H9 (cell line): ENCODE data around the gene ACTN1. TPM values are rescaled to one million over a fixed set of nuclear protein-coding genes. Genes with fewer than 3 reads are reported as not detected.

ENCODE experiments used
- DNase-seq: peaks from one replicate; pipeline ENCODE4 v3.0.0-alpha.2; 2017
- H2AFZ ChIP-seq: one replicate; pipeline ENCODE4 v1.6.1; 2013; ENCODE audit warnings: mild to moderate bottlenecking, low read length, control low read depth, moderate library complexity
- H2AK5ac ChIP-seq: 2 replicates; pipeline ENCODE4 v1.6.1; 2013; ENCODE audit warnings: low read length, control low read depth, mixed read lengths; ENCODE audit not compliant: insufficient read length
- H2BK120ac ChIP-seq: one replicate; pipeline ENCODE4 v1.6.1; 2013; ENCODE audit warnings: low read depth, mild to moderate bottlenecking, low read length, control low read depth, inconsistent platforms; ENCODE audit not compliant: poor library complexity, severe bottlenecking
- H2BK12ac ChIP-seq: 2 replicates; pipeline ENCODE4 v1.6.1; 2013; ENCODE audit warnings: low read length, control low read depth, mixed read lengths, low read depth; ENCODE audit not compliant: insufficient read length
- H2BK15ac ChIP-seq: 2 replicates; pipeline ENCODE4 v1.6.1; 2013; ENCODE audit warnings: low read depth, low read length, control low read depth
- H2BK20ac ChIP-seq: one replicate; pipeline ENCODE4 v1.6.1; 2013; ENCODE audit warnings: low read depth, mild to moderate bottlenecking, low read length, control low read depth, inconsistent platforms; ENCODE audit not compliant: poor library complexity, severe bottlenecking
- H2BK5ac ChIP-seq: 2 replicates; pipeline ENCODE4 v1.6.1; 2013; ENCODE audit warnings: low read length, control low read depth, mixed read lengths; ENCODE audit not compliant: insufficient read length
- H3K14ac ChIP-seq: 2 replicates; pipeline ENCODE4 v1.6.1; 2013; ENCODE audit warnings: low read length, control low read depth; ENCODE audit not compliant: insufficient read depth
- H3K18ac ChIP-seq: 2 replicates; pipeline ENCODE4 v1.6.1; 2013; ENCODE audit warnings: low read depth, mild to moderate bottlenecking, mixed read lengths, low read length, control low read depth; ENCODE audit not compliant: insufficient read length
- H3K23ac ChIP-seq: 2 replicates; pipeline ENCODE4 v1.6.1; 2013; ENCODE audit warnings: low read length, control low read depth, mixed read lengths, low read depth; ENCODE audit not compliant: insufficient read length
- H3K23me2 ChIP-seq: 2 replicates; pipeline ENCODE4 v1.6.1; 2013; ENCODE audit warnings: low read depth, mild to moderate bottlenecking, mixed read lengths, low read length, control low read depth; ENCODE audit not compliant: insufficient read length, poor library complexity, severe bottlenecking
- H3K27ac ChIP-seq: 2 replicates; pipeline ENCODE4 v1.5.1; 2013; ENCODE audit warnings: low read length, control low read depth, mixed read lengths, low read depth; ENCODE audit not compliant: insufficient read length
- H3K27me3 ChIP-seq: 2 replicates; pipeline ENCODE4 v1.6.1; 2013; ENCODE audit warnings: low read length, control low read depth, inconsistent platforms; ENCODE audit not compliant: insufficient read depth
- H3K4ac ChIP-seq: 2 replicates; pipeline ENCODE4 v1.6.1; 2013; ENCODE audit warnings: low read depth, mild to moderate bottlenecking, control low read depth, inconsistent platforms, low read length, moderate library complexity
- H3K4me1 ChIP-seq: 2 replicates; pipeline ENCODE4 v1.6.1; 2013; ENCODE audit warnings: low read length, control low read depth, inconsistent platforms; ENCODE audit not compliant: insufficient read depth
- H3K4me2 ChIP-seq: 2 replicates; pipeline ENCODE4 v1.6.1; 2013; ENCODE audit warnings: low read length, control low read depth, mixed read lengths; ENCODE audit not compliant: insufficient read length, insufficient read depth
- H3K56ac ChIP-seq: 2 replicates; pipeline ENCODE4 v1.6.1; 2013; ENCODE audit warnings: low read depth, mild to moderate bottlenecking, mixed read lengths, low read length, control low read depth; ENCODE audit not compliant: insufficient read length
- H3K79me1 ChIP-seq: 2 replicates; pipeline ENCODE4 v1.6.1; 2013; ENCODE audit warnings: low read depth, mild to moderate bottlenecking, moderate library complexity, low read length, control low read depth, inconsistent platforms; ENCODE audit not compliant: insufficient read depth, poor library complexity, severe bottlenecking
- H3K79me2 ChIP-seq: 2 replicates; pipeline ENCODE4 v1.6.1; 2013; ENCODE audit warnings: low read length, control low read depth, inconsistent platforms; ENCODE audit not compliant: insufficient read depth
- H3K9ac ChIP-seq: 2 replicates; pipeline ENCODE4 v1.6.1; 2013; ENCODE audit warnings: low read length, control low read depth, mixed read lengths; ENCODE audit not compliant: insufficient read length; ENCODE audit errors: extremely low read depth
- H3K9me3 ChIP-seq: one replicate; pipeline ENCODE4 v1.6.1; 2013; ENCODE audit warnings: low read depth, low read length, inconsistent platforms; ENCODE audit not compliant: control insufficient read depth
- H3T11ph ChIP-seq: one replicate; pipeline ENCODE4 v1.6.1; 2013; ENCODE audit warnings: mild to moderate bottlenecking, low read length, control low read depth, inconsistent platforms
- H4K20me1 ChIP-seq: one replicate; pipeline ENCODE4 v1.6.1; 2013; ENCODE audit not compliant: control insufficient read depth, insufficient read length, insufficient read depth
- H4K5ac ChIP-seq: 2 replicates; pipeline ENCODE4 v1.6.1; 2013; ENCODE audit warnings: low read depth, mild to moderate bottlenecking, mixed read lengths, low read length, control low read depth; ENCODE audit not compliant: insufficient read length
- H4K8ac ChIP-seq: replicated peaks from 2 replicates; pipeline ENCODE4 v1.6.1; 2013; ENCODE audit warnings: low read length, control low read depth, mixed read lengths, low read depth; ENCODE audit not compliant: insufficient read length
- H4K91ac ChIP-seq: 2 replicates; pipeline ENCODE4 v1.6.1; 2013; ENCODE audit warnings: low read depth, mild to moderate bottlenecking, moderate library complexity, mixed read lengths, low read length, control low read depth; ENCODE audit not compliant: insufficient read length
- H3K27ac Mint-ChIP-seq, 3 experiments: 2 replicates in 2 of 3; 3 replicates in 1 of 3; pipeline ENCODE4 v1.8.0; 2020 to 2021; ENCODE audit warnings: mixed read lengths in 3 of 3, mild to moderate bottlenecking in 1 of 3, moderate library complexity in 1 of 3
- H3K27me3 Mint-ChIP-seq: 2 replicates; pipeline ENCODE4 v1.8.0; 2021; ENCODE audit warnings: low read depth, mild to moderate bottlenecking, moderate library complexity, mixed read lengths
- H3K36me3 Mint-ChIP-seq, 3 experiments: 2 replicates in 2 of 3; 3 replicates in 1 of 3; pipeline ENCODE4 v1.8.0; 2020 to 2021; ENCODE audit warnings: low read depth in 3 of 3, mixed read lengths in 3 of 3; ENCODE audit not compliant: insufficient read depth in 1 of 3
- H3K4me1 Mint-ChIP-seq, 2 experiments: 2 replicates each; pipeline ENCODE4 v1.8.0; 2020; ENCODE audit warnings: mixed read lengths in 2 of 2
- H3K4me3 Mint-ChIP-seq, 2 experiments: 2 replicates in 1 of 2; 3 replicates in 1 of 2; pipeline ENCODE4 v1.8.0; 2020 to 2021; ENCODE audit warnings: mild to moderate bottlenecking in 2 of 2, mixed read lengths in 2 of 2, moderate library complexity in 1 of 2
- H3K9me3 Mint-ChIP-seq, 2 experiments: 2 replicates in 1 of 2; 3 replicates in 1 of 2; pipeline ENCODE4 v1.8.0; 2020; ENCODE audit warnings: mild to moderate bottlenecking in 2 of 2, mixed read lengths in 2 of 2, moderate library complexity in 1 of 2
- WGBS: extraction: QIAGEN DNeasy Blood & Tissue Kit; methylation state at CpG from one replicate; pipeline ENCODE4 v1.1.7; 2013; ENCODE audit warnings: missing lambda C conversion rate, low lambda C conversion rate, mixed read lengths; ENCODE audit not compliant: insufficient read length; ENCODE audit errors: extremely low coverage; 5-methylcytosine and 5-hydroxymethylcytosine counted together
- total RNA-seq: library from RNA; stranded (reverse); gene quantifications from 2 replicates; pipeline ENCODE4 v1.2.1, GENCODE V29; 2021
- TF ChIP-seq, protein P1 (sequence below): fragments of 200-600 bp; sonication (generic); conservative IDR thresholded peaks from 3 replicates; pipeline ENCODE4 v1.8.0; 2021; ENCODE audit warnings: antibody characterized with exemption, mild to moderate bottlenecking

ACTN1 gene
- total RNA-seq, 1 experiment from 2014 or later: 219 TPM

DNA sequence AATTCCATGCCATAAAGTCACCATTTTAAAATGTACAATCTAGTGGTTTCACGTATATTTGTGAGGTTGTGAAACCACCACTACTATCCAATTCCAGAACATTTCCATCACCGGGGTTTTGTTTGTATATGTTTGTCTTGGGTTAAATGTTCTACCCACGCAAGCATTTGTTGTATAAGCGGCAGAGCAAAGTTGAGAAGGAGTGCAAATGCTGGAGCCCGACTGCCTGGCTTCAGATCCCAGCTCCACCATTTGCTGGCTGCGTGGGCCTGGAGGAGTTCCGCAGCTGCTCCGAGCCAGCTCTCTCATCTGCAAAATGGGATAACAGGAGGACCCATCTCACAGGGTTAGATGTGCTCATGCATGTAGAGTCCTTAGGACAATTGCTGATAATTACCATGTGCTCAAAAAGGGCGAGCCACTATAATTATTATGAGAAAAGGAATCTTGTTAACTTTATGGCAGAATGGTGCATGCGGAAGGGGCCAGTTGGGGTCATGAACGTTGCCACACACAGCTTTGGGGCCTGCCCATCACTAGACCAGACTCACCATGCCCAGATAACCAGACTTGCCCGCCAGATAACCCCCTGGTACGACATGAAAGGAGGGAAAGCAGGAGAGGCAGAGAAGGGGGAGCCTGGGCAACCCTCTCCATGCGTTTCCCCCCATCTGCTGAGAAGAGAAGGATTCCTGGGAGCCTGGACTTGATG lies 6.4 kb downstream of the ACTN1 start:
- Mint-ChIP-seq H3K27ac (no peak overlapping the region), H3K9me3 (no peaks in the 10 kb centered on the region), H3K4me3 (no peak overlapping the region), H3K27me3 (no peaks in the 10 kb centered on the region), H3K36me3 (peaks cover 30 to 60% (median 54%) of the 10 kb centered on the region in 3 experiments), H3K4me1 (peaks cover 71 to 76% of the 10 kb centered on the region in 2 experiments)
- Histone ChIP-seq H2BK20ac (no peak overlapping the region), H3K27me3 (no peaks in the 10 kb centered on the region), H3K79me2 (peaks cover 85% of the 10 kb centered on the region), H2AK5ac (no peak overlapping the region), H3K79me1 (peaks cover 13% of the 10 kb centered on the region), H3K27ac (no peak overlapping the region), H3K4me2 (no peak overlapping the region), H4K20me1 (peaks cover 4% of the 10 kb centered on the region), H2BK12ac (no peak overlapping the region), H2AFZ (no peak overlapping the region), H2BK120ac (no peak overlapping the region), H4K91ac (no peak overlapping the region), H4K8ac (no peak overlapping the region), H3K23ac (no peak overlapping the region), H3K9me3 (no peaks in the 10 kb centered on the region), H3K23me2 (peaks cover 6% of the 10 kb centered on the region), H3K56ac (no peak overlapping the region), H3K4me1 (peaks cover 28% of the 10 kb centered on the region), H3K9ac (no peak overlapping the region), H3K4ac (no peak overlapping the region), H2BK15ac (no peak overlapping the region), H3K14ac (no peak overlapping the region), H3T11ph (no peak overlapping the region), H3K18ac (no peak overlapping the region), H4K5ac (no peak overlapping the region), H2BK5ac (no peak overlapping the region)
- TF ChIP-seq, protein P1, sequence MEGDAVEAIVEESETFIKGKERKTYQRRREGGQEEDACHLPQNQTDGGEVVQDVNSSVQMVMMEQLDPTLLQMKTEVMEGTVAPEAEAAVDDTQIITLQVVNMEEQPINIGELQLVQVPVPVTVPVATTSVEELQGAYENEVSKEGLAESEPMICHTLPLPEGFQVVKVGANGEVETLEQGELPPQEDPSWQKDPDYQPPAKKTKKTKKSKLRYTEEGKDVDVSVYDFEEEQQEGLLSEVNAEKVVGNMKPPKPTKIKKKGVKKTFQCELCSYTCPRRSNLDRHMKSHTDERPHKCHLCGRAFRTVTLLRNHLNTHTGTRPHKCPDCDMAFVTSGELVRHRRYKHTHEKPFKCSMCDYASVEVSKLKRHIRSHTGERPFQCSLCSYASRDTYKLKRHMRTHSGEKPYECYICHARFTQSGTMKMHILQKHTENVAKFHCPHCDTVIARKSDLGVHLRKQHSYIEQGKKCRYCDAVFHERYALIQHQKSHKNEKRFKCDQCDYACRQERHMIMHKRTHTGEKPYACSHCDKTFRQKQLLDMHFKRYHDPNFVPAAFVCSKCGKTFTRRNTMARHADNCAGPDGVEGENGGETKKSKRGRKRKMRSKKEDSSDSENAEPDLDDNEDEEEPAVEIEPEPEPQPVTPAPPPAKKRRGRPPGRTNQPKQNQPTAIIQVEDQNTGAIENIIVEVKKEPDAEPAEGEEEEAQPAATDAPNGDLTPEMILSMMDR: no peak
- no CpG with 5 or more reads among the region's 14 CpGs for WGBS
- no peak for DNase-seq
